Measurements from ENCODE around the gene NNAT. TPM values are rescaled to one million over a fixed set of nuclear protein-coding genes. Genes with fewer than 3 reads are reported as not detected.

The NNAT gene
- total RNA-seq, 1 donor from 2014 or later: 251 TPM

DNA sequence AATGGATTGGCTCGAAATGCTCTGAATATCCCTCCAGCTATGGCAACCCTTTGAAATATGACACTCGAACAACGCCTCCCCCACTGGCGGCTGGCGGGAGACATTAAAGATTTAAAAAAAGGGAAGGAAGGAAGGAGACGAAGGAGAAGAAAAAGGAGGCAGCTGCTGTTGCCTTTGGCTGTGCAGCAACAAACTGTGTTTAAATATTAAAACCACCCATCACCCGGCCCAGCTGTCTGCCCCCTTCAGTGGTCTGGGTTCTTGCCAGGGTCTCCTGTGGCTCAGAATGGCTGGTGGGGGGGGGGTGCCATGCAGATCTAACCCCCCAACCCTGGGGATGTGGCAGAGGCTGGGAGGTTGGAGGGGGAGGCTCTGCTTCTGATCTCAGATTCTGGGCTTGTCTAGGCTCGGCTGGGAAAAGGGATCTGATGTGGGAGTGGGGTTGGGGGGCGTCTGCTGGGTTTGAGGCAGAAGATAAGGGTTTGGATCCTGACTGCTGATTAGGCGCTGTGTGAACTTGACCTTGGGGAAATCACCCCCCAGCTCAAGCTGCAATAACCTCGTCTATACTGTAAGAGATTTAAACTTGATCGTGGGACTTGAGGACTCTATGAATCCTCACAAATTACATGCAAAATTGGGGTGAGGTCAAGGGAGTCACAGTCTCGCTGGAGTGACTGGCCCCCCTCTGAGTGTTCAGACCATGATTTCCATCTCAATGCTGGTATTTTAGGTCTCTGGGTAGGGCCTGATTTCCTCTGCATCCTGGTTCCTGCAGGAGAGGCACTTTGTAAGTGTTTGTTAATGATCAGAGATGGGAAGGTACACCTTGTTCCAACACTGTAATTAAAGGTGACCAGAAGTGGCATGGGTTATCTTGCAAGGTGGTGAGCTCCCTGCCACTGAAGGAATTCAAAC is 46.9 kb downstream of the NNAT start:
- no peak for DNase-seq

DNA sequence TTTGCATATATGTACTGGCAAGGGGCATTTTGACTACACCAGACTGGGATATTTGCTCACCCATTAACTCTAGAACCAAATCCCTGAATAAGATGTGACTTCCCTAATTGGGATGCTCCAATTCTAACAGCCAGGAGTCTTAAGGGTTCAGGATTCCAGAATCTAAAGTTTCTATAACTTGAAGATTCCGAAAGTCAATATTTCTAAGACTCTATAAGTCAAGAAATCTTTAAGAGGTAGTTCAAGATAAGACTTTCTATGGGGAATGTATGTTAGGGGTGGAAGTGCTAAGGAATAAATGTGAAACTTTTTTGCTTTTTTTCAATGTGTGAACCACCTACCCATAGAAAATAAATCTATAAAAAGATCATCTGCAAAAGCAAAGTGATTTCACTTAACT is 49.4 kb downstream of the NNAT start:
- no peak for DNase-seq

DNA sequence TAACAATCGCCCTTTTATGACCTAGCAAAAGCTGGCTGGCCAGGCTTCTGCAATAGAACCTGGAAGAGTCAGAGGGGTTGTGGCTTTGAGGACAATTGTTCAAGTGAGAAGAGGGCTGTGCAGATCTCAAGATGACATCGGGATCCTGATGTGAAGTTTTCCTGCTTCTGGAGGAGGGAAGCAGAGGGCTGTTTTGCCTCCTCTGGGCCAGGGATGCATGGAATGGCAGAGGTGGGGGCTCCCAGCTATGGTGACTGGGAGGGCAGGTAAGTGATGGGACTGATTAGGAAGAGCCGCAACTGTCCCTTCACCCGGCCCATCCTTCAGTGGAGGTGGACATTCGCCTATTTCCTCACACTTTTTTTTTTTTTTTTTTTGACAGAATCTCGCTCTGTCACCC is 50.0 kb downstream of the NNAT start:
- DNase-seq: no peak

Other genes with a start within 250 kb of the NNAT start
- 9.2 TPM for gene MANBAL, start 231.6 kb upstream of the NNAT start, total RNA-seq
- 19.2 TPM for gene SRC, start 175.1 kb upstream of the NNAT start, total RNA-seq
- gene BLCAP, start 6.6 kb downstream of the NNAT start, total RNA-seq: 67.7 TPM
- 26.5 TPM for gene CTNNBL1, start 172.8 kb downstream of the NNAT start, total RNA-seq

All from occipital lobe (tissue), 2 donors.